Ecto neural progenitor cell (in vitro differentiated cells): ENCODE data around the gene AP1B1.
"Not testable (repeated sequence)": the region's sequence is repeated elsewhere in the genome, so short reads cannot be mapped to it uniquely, and the experiment has no call there.

ENCODE experiments used
- DNase-seq: peaks from one replicate; pipeline ENCODE4 v3.0.0-alpha.2; 2018; ENCODE audit warnings: low spot score

The AP1B1 gene

GRCh38 chr22:29387921-29388758 lies at the start of gene AP1B1:
Gene AP1B1 (minus strand): TSS chr22:29388570. CDS start chr22:29367243, 21,327 bp downstream.
- DNase-seq: peak; percentile 94

DNA sequence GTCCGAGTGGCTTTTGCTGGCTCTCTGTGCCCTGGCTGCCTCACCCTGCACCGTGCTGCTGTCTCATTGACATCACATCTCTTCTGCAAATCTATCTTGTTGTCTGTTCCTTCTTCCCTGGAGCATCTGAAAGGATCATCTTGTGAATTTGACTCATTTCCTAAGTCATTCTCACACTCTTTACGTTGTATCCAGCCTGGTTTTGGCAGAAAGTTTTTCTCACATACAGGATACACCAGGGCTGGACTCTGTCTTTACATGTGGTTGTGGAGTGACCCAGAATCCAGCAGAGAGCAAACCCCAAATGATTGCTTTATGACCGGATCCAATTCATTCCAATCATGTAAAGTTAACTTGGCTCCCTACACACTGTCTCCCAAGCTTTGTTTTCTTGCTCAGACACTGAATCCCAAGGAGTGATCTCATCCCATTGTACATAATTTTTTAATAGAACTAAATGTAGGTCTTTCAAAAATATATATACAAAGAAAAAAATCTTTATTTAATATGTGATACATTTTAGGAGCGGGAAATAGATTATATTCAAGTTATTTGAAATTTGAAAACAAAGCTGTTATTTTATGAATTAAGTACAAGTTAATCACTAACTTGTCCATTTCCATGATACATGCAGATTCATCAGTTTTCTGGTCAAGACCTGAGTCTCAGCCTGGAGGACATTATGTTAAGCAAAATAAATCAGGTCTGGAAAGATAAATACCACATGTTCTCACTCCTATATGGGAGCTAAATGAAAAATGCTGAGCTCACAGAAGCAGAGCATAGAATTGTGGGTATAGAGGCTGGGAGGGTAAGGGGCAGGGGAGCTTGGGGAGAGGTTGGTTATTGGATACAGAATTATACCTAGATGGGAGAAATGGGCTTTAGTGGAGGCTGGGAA lies 47.1 kb upstream of the AP1B1 start:
- DNase-seq: no peak

DNA sequence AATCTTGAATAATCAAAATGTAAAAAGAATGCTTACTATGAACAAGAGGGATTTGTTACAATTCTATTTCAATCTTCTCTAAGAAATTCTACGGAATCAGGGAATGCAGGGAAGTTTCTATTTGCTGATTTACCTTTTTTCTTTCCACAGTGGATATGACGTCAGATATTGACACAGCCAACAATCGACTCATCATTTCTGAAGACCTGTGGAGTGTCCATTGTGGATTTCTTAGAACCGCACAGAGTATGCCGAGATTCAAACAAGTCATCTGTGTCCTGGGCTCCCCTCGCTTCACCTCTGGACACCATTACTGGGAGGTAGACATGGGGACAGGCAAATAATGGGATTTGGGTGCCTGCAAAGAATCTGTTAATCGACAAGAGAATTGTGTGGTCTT lies 45.9 kb upstream of the AP1B1 start:
- DNase-seq: no peak

- DNase-seq: no peak
Observed at GRCh38 chr22:29433856-29434255, 45.5 kb upstream of the AP1B1 start.

DNA sequence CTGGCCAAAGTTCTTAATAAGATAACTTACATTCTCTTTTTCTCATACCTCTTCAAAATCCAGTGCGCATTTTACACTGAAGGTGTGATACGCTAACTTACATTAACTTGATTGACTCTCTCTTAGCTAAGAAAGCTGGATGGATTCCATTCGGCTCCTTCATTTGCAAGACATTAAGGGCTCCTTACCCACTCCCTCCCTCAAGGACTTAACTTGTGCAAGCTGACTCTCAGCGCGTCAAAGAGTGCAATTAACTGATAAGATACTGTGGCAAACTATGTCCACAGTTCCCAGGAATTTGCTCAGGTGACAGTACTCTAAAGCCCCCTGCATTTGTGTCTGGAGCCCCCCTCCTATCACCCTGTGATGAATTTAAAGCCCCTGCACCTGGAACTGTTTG lies 43.6 kb upstream of the AP1B1 start:
- peak; percentile 15 for DNase-seq

DNA sequence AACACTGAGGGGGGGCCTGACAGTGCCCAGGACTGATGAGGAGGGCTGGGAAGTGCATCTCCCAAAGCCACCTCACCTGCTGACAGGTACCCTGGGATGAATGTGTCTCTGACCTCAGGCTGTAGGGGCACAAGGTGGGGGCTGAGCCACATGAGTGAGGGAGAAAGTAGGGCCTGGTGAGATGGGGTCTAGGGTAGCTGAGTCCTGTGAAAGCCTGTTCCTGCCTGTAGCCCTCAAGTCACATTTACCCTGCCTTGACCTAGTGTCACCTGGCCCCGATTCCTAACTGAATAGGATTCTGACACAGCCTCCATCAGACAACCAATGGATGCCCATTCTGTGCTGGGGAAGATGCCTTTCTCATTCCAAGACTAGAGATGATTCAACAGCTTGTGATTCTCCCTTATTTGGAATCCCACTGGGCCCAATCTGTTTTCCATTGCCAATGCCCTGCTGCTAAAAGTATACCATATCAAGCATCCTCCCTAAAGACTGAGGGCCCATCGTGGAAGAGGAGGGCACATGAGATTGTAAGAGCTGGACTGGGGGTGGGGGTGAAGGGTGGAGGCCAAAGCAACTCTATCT lies 38.9 kb upstream of the AP1B1 start:
- peak; percentile 34 for DNase-seq

DNA sequence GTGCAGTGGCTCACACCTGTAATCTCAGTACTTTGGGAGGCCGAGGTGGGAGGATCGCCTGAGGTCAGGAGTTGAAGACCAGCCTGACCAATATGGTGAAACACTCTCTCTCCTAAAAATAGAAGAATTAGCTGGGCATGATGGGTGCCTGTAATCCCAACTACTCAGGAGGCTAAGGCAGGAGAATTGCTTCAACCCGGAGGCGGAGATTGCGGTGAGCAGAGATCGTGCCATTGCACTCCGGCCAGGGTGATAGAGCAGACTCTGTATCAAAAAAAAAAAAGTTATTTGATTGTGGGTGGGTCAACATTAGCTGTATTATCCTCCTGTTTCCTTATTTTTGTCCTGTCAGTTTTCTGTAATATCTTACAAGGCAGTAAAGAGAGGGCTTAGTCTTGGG lies 38.1 kb upstream of the AP1B1 start:
- DNase-seq: peak; percentile 18

DNA sequence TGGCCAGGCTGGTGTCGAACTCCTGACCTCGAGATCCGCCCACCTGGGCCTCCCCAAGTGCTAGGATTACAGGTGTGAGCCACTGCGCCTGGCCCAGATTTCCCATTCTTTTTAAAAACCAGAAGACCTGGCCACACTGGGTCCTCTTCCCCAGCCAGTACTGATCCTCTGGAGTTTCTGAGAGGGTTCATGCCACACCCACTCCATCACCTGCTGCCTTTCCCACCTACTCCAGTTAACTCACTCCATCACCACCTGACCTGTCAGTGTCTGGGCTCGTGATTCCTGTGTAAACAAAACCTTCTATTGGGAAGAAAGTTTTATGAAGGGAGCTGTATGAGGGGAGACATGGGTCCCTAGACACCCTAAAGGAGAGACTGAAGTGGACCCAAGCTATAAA lies 30.3 kb upstream of the AP1B1 start:
- DNase-seq: not testable (repeated sequence)

- peak; percentile 60 for DNase-seq
Observed at GRCh38 chr22:29414951-29415591, 26.7 kb upstream of the AP1B1 start.

GRCh38 chr22:29412772-29413171 lies 24.4 kb upstream of the AP1B1 start:
- DNase-seq: not testable (repeated sequence)

DNA sequence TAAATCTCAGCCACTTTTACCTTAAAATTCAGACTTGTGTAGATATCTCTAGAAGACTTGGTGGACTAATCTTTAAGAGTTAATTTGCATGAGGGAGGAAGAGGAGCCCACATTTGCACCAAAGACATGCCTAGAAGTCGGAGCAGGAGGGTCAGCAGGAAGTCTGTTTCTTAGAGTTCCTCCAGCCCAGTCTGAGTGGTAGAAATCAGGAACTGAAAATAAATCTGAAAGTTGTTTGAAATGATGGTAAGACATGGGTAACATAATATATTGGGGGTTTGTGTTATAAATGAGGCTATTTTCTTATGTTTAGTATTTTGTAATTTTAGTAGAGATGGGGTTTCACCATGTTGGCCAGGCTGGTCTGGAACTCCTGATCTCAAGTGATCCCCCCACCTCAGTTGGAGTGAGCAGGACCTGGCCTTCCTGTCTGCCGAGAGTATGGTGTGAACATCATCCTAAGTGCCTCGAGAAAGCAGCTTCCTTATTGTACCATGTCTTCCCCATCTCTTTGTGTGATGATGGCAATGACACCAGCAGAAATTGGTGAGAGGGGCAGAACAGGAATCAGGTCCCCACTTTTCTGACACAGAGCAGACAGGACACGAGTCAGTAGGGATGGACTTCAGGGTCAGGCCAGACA lies 23.3 kb upstream of the AP1B1 start:
- DNase-seq: not testable (repeated sequence)

GRCh38 chr22:29408940-29409339 lies 20.6 kb upstream of the AP1B1 start:
- no peak for DNase-seq

GRCh38 chr22:29401538-29401937 lies 13.2 kb upstream of the AP1B1 start:
- DNase-seq: not testable (repeated sequence)

DNA sequence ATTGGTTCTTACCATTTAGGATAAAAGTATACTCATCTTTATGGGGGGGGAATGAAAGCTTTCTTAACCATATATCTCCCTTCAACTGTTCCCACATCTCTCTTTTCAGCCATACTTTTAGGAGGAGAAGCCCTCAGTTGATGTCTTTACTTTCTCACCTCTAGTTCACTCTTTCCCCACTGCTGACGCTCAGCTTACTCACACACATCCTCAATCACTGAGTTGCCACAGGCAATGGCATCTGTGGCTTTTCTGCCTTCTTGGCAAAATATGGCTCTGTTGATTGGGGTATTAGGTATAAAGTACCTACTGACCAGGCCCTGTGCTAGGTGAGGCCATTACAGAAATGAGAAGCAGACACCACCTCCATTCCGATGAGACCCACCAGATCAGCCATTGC lies 12.2 kb upstream of the AP1B1 start:
- DNase-seq: no peak

- DNase-seq: no peak
Observed at GRCh38 chr22:29397791-29398190, 9.4 kb upstream of the AP1B1 start.

- no peak for DNase-seq
Observed at GRCh38 chr22:29396126-29396525, 7.8 kb upstream of the AP1B1 start.

- peak; percentile 77 for DNase-seq
Observed at GRCh38 chr22:29394931-29395581, 6.7 kb upstream of the AP1B1 start.

DNA sequence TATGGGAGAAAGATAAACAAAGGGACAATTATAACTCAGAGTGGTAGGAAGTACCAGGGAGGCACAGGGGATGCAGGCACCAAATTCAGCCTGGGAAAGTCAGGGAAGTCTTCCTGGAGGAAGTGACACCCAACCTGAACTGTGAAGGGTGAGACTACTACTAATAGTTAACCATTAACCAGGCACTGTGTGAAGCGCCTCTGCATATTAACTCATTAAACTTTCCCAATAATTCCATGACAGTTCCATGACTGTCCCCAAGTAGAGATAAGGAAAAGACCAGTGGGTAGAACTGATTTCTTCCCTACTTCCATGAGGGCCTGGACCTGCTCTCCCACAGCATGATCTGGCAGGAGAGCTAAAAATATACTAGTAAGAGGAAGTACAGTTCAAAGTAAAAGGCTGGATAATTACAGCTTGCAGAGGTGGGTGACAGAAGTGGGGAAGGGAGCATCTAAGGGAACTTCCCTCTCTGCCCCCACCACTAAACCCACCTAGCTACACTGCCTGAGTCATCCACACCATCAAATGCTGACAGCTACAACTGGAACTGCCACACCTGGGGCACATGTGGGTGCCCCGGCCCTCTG lies 4.7 kb upstream of the AP1B1 start:
- no peak for DNase-seq

DNA sequence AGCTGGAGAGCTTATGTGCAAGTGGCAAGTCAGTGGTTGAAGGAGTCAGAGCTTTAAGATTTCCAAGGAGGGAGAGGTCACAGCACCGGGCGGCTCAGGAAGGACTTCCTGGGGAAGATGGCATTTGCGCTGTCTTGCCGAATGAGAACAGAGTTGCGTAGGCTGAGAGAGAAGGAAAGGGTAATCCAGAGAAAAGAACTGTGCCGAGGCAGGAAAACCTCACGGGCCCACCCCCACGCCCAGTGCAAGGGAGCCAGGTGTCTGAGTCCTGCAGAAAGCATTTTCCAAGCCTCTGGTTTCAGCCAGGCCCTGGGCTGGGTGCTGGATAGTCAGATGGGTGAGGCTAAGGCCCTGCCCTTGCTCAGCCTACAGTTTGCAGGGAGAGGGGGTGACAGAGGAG lies 3.2 kb upstream of the AP1B1 start:
- no peak for DNase-seq

GRCh38 chr22:29390270-29390669 lies 1.9 kb upstream of the AP1B1 start:
- DNase-seq: no peak

- DNase-seq: no peak
Observed at GRCh38 chr22:29388759-29389090, 355 bp upstream of the AP1B1 start.
